Thyroid gland (tissue), 4 donors: ENCODE results near the gene ZMIZ1.

Experiments used
- CTCF ChIP-seq, 6 experiments: fragments of 200-600 bp in 3 of 6; fragments of 450-650 bp in 3 of 6; sonication (generic) in 3 of 6; IDR thresholded peaks; one replicate each; pipeline ENCODE4 v1.5.1; 2016 to 2019; ENCODE audit warnings: antibody characterized with exemption in 6 of 6, mild to moderate bottlenecking in 2 of 6, inconsistent platforms in 1 of 6, moderate library complexity in 1 of 6
- POLR2A ChIP-seq, 2 donors: fragments of 450-650 bp; IDR thresholded peaks; one replicate each; pipeline ENCODE4 v1.6.1; 2017; ENCODE audit warnings: antibody characterized with exemption in 2 of 2, mild to moderate bottlenecking in 2 of 2, moderate library complexity in 1 of 2

- no peak for TF ChIP-seq CTCF (IDR thresholded peaks at IDR 0.05)
- TF ChIP-seq POLR2A (IDR thresholded peaks at IDR 0.05) = no peak
Observed at GRCh38 chr10:79328737-79329504, 260.2 kb downstream of the ZMIZ1 start.
